Testis (tissue), 3 donors: ENCODE data around the gene ZC3H6. TPM values are rescaled to one million over a fixed set of nuclear protein-coding genes. Genes with fewer than 3 reads are reported as not detected.
"Not testable (repeated sequence)": the region's sequence is repeated elsewhere in the genome, so short reads cannot be mapped to it uniquely, and the experiment has no call there.

Source experiments
- DNase-seq: peaks from one replicate; pipeline ENCODE4 v3.0.0-alpha.2; 2019
- H3K27ac ChIP-seq, 2 donors: fragments of 200-600 bp; sonication (generic); one replicate each; pipeline ENCODE4 v1.5.1; 2019
- H3K27me3 ChIP-seq: fragments of 200-600 bp; sonication (generic); one replicate; pipeline ENCODE4 v1.5.1; 2019
- H3K36me3 ChIP-seq: fragments of 200-600 bp; sonication (generic); one replicate; pipeline ENCODE4 v1.5.1; 2017; ENCODE audit warnings: low read depth; ENCODE audit errors: missing control alignments
- H3K4me1 ChIP-seq: fragments of 200-600 bp; sonication (generic); one replicate; pipeline ENCODE4 v1.5.1; 2019
- H3K4me3 ChIP-seq, 2 donors: fragments of 200-600 bp; sonication (generic); one replicate each; pipeline ENCODE4 v1.5.1; 2017 to 2019
- H3K9me3 ChIP-seq: fragments of 200-600 bp; sonication (generic); one replicate; pipeline ENCODE4 v1.5.1; 2017
- POLR2A ChIP-seq: fragments of 450-650 bp; IDR thresholded peaks from one replicate; pipeline ENCODE4 v1.6.1; 2017; ENCODE audit warnings: antibody characterized with exemption, mild to moderate bottlenecking, moderate library complexity
- WGBS, 2 donors: methylation state at CpG; one replicate each; pipeline ENCODE4 v1.1.5; 2018; 5-methylcytosine and 5-hydroxymethylcytosine counted together
- intact Hi-C: fragments of 100-400 bp; cut with DNase I; formaldehyde crosslinking; loops from one replicate; pipeline ENCODE4 v1.15.1; 2023; ENCODE audit warnings: low total_unique reads
- polyA plus RNA-seq: library from polyadenylated mRNA; stranded (reverse); fragments of 350-450 nt; fragmentation: Illumina TruSeq; extraction: RNeasy Lipid Tissue Mini Kit (QIAGEN cat#74804); gene quantifications from one replicate; pipeline ENCODE4 v1.2.3, GENCODE V29; 2014; ENCODE audit warnings: low read depth, low replicate concordance; ENCODE audit not compliant: insufficient read depth
- total RNA-seq, 2 donors: library from RNA; depleted of rRNA; stranded (reverse); fragments of >200 nt; gene quantifications; one replicate each; pipeline ENCODE4 v1.2.3, GENCODE V29; 2016
- TF ChIP-seq, protein P1 (sequence below), 3 experiments: fragments of 450-650 bp in 2 of 3; fragments of 200-600 bp in 1 of 3; sonication (generic) in 1 of 3; IDR thresholded peaks; one replicate each; pipeline ENCODE4 v1.5.1; 2016 to 2019; ENCODE audit warnings: antibody characterized with exemption in 3 of 3, mild to moderate bottlenecking in 2 of 3, moderate library complexity in 1 of 3

ZC3H6 gene
- total and polyA plus RNA-seq, 3 donors from 2014 or later: 5.0 to 23.4 (median 10.9) TPM

DNA sequence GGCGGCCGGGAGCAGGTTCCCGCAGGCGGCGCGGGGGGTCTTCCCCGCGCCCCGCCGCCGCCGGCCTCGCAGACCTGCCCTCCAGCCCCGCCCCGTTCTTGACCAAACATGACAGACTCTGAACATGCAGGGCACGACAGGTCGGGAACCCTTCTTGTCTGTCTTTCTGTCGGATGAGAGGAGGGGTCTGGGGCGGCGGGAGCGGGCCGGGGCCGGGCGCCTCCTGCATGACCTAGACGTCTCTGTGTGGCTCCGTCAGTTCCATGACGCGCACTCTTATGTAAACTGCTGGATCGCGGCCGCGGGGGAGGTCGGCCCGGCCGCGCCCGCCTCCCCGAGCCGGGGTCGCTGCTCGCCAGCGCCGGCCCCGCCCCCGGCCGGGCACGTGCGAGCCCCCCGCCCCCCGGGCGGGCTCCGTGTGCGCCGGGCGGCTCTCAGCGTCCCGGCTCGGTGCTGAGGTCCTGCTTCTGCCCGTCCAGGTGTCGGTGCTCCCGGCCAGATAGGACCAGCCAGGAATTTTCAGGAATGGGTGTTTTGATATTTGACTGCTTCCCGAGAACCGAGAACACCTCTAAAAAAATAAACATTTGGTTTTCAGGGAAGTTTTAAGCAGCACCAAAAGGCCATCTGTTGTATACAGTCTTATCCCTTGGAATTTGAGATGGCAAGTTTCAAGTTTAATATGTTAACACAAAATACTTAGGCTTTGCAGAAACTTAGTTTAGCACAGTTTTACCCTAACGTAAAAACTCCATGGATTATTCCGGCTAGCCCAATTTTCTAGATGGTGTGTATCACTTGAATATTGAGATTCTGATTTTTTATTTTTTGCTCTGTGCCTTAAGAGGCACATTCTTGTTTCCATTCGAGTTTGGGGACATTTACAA, 733 bp downstream of the ZC3H6 start:
- whole genome bisulfite sequencing, 2 donors: 1% methylated on average over 25 to 54 of the region's 66 CpGs
- TF ChIP-seq, protein P1, sequence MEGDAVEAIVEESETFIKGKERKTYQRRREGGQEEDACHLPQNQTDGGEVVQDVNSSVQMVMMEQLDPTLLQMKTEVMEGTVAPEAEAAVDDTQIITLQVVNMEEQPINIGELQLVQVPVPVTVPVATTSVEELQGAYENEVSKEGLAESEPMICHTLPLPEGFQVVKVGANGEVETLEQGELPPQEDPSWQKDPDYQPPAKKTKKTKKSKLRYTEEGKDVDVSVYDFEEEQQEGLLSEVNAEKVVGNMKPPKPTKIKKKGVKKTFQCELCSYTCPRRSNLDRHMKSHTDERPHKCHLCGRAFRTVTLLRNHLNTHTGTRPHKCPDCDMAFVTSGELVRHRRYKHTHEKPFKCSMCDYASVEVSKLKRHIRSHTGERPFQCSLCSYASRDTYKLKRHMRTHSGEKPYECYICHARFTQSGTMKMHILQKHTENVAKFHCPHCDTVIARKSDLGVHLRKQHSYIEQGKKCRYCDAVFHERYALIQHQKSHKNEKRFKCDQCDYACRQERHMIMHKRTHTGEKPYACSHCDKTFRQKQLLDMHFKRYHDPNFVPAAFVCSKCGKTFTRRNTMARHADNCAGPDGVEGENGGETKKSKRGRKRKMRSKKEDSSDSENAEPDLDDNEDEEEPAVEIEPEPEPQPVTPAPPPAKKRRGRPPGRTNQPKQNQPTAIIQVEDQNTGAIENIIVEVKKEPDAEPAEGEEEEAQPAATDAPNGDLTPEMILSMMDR (IDR thresholded peaks at IDR 0.05): no peak
- TF ChIP-seq POLR2A: peak; percentile 24
- intact Hi-C loops: no loop called here

DNA sequence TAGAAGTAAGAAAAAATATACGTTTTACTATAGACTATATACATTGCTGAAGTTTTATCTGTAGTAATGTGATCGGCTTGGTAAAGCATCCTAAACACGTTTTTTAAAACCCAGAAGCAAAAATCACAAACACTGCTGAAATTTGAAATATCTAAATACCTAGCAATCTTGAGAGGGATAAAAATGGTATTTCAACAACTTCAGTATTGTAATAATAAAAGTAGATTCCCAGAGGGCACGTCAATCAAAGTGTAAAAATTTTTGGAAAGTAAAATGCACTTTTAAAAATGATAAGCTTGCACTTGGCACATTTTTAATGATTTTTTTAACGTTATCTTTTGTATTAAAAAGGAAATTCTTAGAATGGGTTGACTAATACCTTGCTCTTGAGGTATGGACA, 1.6 kb downstream of the ZC3H6 start:
- H3K9me3 ChIP-seq: no peaks in the 10 kb centered on the region
- WGBS, 2 donors: 33 to 47% methylated on average over 5 of the region's 5 CpGs
- TF ChIP-seq POLR2A: no peak
- TF ChIP-seq, protein P1 (IDR thresholded peaks at IDR 0.05): no peak
- no peaks in the 10 kb centered on the region for H3K36me3 ChIP-seq
- intact Hi-C loops: no loop called here
- no peaks in the 10 kb centered on the region for H3K27me3 ChIP-seq
- no peak overlapping the region for H3K27ac ChIP-seq
- H3K4me1 ChIP-seq: peaks cover 3% of the 10 kb centered on the region
- DNase-seq: no peak
- H3K4me3 ChIP-seq: no peak overlapping the region

More for the DNA sequence above, 733 bp downstream of the ZC3H6 start:
- no peaks in the 10 kb centered on the region for H3K27me3 ChIP-seq
- H3K9me3 ChIP-seq: no peaks in the 10 kb centered on the region
- peak overlapping the region; percentile 99 for H3K4me3 ChIP-seq
- H3K36me3 ChIP-seq: no peaks in the 10 kb centered on the region
- peaks cover 3% of the 10 kb centered on the region for H3K4me1 ChIP-seq
- H3K27ac ChIP-seq: peak overlapping the region; percentile 100
- DNase-seq: peak; percentile 91

GRCh38 chr2:112277596-112278220, 2.3 kb downstream of the ZC3H6 start:
- H3K4me3 ChIP-seq: no peak overlapping the region
- TF ChIP-seq POLR2A: no peak
- TF ChIP-seq, protein P1 (IDR thresholded peaks at IDR 0.05): no peak
- H3K4me1 ChIP-seq: peaks cover 3% of the 10 kb centered on the region
- H3K9me3 ChIP-seq: no peaks in the 10 kb centered on the region
- intact Hi-C loops: no loop called here
- H3K27me3 ChIP-seq: no peaks in the 10 kb centered on the region
- H3K27ac ChIP-seq: no peak overlapping the region
- H3K36me3 ChIP-seq: no peaks in the 10 kb centered on the region
- DNase-seq: no peak
- 63 to 66% methylated on average over 5 of the region's 5 CpGs for WGBS, 2 donors

GRCh38 chr2:112282066-112282465, 6.7 kb downstream of the ZC3H6 start:
- intact Hi-C loops, H3K36me3 ChIP-seq, H3K27me3 ChIP-seq, H3K4me3 ChIP-seq, H3K4me1 ChIP-seq, DNase-seq, H3K9me3 ChIP-seq, H3K27ac ChIP-seq: not testable (repeated sequence)
- 92 to 94% methylated on average over 4 of the region's 4 CpGs for WGBS, 2 donors

GRCh38 chr2:112283535-112283934, 8.1 kb downstream of the ZC3H6 start:
- H3K4me1 ChIP-seq, H3K27me3 ChIP-seq, DNase-seq, H3K9me3 ChIP-seq, H3K36me3 ChIP-seq, H3K27ac ChIP-seq, H3K4me3 ChIP-seq, intact Hi-C loops: not testable (repeated sequence)
- WGBS, 2 donors: 84 to 94% methylated on average over 2 of the region's 2 CpGs
